Measurements from ENCODE around the gene REX1BD. TPM values are rescaled to one million over a fixed set of nuclear protein-coding genes. Genes with fewer than 3 reads are reported as not detected.

The REX1BD gene
- total and polyA plus RNA-seq, 2 donors (not counting 1 experiment from before 2014, with no cell fraction given): 90.9 to 164 TPM

DNA sequence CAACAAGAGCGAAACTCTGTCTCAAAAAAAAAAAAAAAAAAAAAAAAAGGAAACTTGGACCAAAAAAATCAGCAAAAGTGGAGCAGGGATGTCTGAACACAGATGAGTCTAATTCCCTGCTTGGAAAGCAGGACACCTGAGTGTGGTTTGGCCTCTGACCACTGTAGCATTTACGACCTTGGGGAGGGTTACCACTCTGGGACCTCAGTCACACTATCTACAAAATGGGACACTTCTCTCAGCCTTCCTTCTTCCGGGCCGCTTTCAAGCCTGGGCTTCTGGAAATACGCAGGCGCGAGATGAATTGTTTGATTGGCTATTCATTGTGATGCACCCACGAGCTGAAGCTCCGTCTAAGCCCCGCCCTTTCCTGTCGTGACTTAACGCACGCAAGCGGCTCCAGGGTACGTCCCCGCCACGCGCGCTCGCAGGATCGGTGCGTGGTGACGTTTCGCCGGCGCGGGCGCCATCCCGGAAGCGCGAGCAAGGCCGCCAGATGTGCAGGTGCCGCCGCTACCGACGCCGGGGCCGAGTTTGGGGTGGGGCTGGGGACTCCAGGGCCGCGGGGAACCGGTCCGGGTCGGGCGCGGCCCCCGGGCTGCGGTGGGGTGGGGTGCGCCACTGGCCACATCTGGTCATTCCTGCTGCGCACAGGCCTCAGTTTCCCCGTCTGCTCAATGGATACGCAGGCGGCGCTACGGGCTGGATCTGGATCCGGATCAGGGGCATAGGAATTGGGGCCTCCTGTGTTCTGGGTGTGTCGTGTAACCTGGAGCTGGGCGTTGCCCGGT, 31.0 kb upstream of the REX1BD start, which contains the start of gene KXD1:
Gene KXD1 (plus strand): TSS at position 460 of the 791 bp plus-strand sequence. CDS start 4,187 bp downstream, outside the sequence.
- under 1% methylated on average over 55 of the region's 58 CpGs for WGBS (ENCODE audit: insufficient coverage)
- peak within 1 kb of the TSS; percentile 78 for H2AFZ ChIP-seq (ENCODE audit: insufficient read depth, low read depth, low read length, poor library complexity, severe bottlenecking)
- peaks cover 21% of the 10 kb centered on the region for H3K79me2 ChIP-seq (ENCODE audit: control insufficient read depth, insufficient read depth, low read length)

More for the DNA sequence above, 31.0 kb upstream of the REX1BD start, which contains the start of gene KXD1:
- H3K9ac ChIP-seq (ENCODE audit: low read length): peak within 1 kb of the TSS; percentile 99
- DNase-seq (peak; percentile 99), ATAC-seq (ENCODE audit: low read depth) (peak; percentile 99)
- no peaks in the 10 kb centered on the region for H3K27me3 Mint-ChIP-seq
- H3K4me2 ChIP-seq (replicated peaks; ENCODE audit: low read depth, low read length, poor library complexity, severe bottlenecking): peak within 1 kb of the TSS; percentile 99
- ChIA-PET CTCF (interaction anchor here (0.9 to 2.0 kb wide), 7 partner anchors 13 to 289 kb away, joined by 4 to 13 read pairs (median 5); partner anchors contain the start of genes ELL, FKBP8 and UBA52), POLR2A (interaction anchor here (0.6 to 4.0 kb wide), 8 partner anchors 14 to 362 kb away, joined by 3 to 44 read pairs (median 14); partner anchors contain the start of genes COPE, DDX49, ELL and FKBP8)
- H3K27ac ChIP-seq (ENCODE audit: low read length in 2 of 2): peak within 1 kb of the TSS; percentile 82 to 97
- intact Hi-C loops (cut with micrococcal nuclease): loop anchor here (1.0 kb wide), 4 partner anchors 13 to 35 kb away; partner anchors contain the start of genes ELL and UBA52
- H3K4me1 ChIP-seq (ENCODE audit: control insufficient read depth in 2 of 2, insufficient read depth in 2 of 2, low read length in 2 of 2): peaks cover 15 to 25% of the 10 kb centered on the region in 2 donors
- peaks cover 21% of the 10 kb centered on the region for H3K4me1 Mint-ChIP-seq
- H3K4me3 Mint-ChIP-seq: peak within 1 kb of the TSS; percentile 90
- peak within 1 kb of the TSS; percentile 90 for H3K27ac Mint-ChIP-seq
- H4K20me1 ChIP-seq (ENCODE audit: control insufficient read depth, insufficient read depth, low read length, poor library complexity, severe bottlenecking): no peaks in the 10 kb centered on the region
- H3K9me3 Mint-ChIP-seq (ENCODE audit: insufficient read depth): no peaks in the 10 kb centered on the region
- H3K27me3 ChIP-seq (replicated peaks in 1 of 4; ENCODE audit: control extremely low read depth in 1 of 4, control insufficient read depth in 3 of 4, insufficient read depth in 4 of 4, low read length in 3 of 4): no peaks in the 10 kb centered on the region
- H3K4me3 ChIP-seq (ENCODE audit: control extremely low read depth in 1 of 5, extremely low read depth in 1 of 5, insufficient read depth in 1 of 5, low read depth in 2 of 5, low read length in 4 of 5): peak within 1 kb of the TSS; percentile 73 to 98 (median 93)
- TF ChIP-seq EZH2 (IDR thresholded peaks at IDR 0.05; ENCODE audit: borderline replicate concordance, insufficient read depth, low read depth, low read length, poor library complexity, severe bottlenecking): no peak
- TF ChIP-seq, protein P1, sequence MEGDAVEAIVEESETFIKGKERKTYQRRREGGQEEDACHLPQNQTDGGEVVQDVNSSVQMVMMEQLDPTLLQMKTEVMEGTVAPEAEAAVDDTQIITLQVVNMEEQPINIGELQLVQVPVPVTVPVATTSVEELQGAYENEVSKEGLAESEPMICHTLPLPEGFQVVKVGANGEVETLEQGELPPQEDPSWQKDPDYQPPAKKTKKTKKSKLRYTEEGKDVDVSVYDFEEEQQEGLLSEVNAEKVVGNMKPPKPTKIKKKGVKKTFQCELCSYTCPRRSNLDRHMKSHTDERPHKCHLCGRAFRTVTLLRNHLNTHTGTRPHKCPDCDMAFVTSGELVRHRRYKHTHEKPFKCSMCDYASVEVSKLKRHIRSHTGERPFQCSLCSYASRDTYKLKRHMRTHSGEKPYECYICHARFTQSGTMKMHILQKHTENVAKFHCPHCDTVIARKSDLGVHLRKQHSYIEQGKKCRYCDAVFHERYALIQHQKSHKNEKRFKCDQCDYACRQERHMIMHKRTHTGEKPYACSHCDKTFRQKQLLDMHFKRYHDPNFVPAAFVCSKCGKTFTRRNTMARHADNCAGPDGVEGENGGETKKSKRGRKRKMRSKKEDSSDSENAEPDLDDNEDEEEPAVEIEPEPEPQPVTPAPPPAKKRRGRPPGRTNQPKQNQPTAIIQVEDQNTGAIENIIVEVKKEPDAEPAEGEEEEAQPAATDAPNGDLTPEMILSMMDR (IDR thresholded peaks at IDR 0.05): no peak
- H3K36me3 ChIP-seq (replicated peaks in 1 of 2; ENCODE audit: control extremely low read depth in 1 of 2, control insufficient read depth in 1 of 2, extremely low read depth in 1 of 2, insufficient read depth in 2 of 2, low read length in 1 of 2): peaks cover 0 to 6% of the 10 kb centered on the region in 2 experiments
- no peaks in the 10 kb centered on the region for H3K9me3 ChIP-seq (ENCODE audit: control extremely low read depth in 1 of 3, control insufficient read depth in 2 of 3, insufficient read depth in 1 of 3, low read length in 2 of 3)

Data from B cell (primary cell).